Measurements from ENCODE around the gene RAD21L1.
"Not testable (repeated sequence)": the region's sequence is repeated elsewhere in the genome, so short reads cannot be mapped to it uniquely, and the experiment has no call there.

Gene RAD21L1

DNA sequence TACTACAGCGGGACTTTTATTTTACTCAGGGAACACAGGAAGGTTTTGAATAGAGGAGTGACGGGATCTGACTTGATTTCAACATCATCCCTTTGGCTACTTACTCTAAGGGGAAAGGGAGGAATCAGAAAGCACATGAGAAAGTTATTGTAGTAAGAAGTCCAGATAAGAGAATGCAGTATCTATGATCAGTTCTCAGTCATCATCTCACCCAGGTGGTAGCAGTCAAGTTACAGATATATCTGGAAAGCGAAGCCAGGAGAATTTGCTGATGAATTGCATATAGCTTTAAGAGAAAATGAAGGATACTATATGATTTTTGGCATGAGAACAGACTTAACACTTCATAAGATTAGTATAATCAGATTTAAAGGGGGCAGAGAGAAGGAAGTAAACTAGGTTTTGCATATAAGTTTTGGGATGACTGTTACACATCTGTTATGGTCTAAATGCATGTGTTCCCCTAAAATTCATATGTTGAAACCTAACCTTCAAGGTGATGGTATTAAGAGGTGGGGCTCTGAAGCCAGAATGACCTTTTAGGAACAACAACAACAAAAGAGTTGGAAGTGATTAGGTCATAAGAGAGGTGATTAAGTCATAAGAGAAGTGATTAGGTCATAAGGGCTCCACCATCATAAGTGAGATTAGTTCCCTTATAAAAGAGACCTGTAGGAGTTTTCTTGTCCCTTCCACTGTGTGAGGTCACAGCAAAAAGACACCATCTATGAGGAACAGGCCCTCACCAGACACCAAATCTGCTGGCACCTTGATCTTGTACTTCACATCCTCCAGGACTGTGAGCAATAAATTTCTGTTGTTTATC is 6.7 kb downstream of the RAD21L1 start:
- no peak for DNase-seq

DNA sequence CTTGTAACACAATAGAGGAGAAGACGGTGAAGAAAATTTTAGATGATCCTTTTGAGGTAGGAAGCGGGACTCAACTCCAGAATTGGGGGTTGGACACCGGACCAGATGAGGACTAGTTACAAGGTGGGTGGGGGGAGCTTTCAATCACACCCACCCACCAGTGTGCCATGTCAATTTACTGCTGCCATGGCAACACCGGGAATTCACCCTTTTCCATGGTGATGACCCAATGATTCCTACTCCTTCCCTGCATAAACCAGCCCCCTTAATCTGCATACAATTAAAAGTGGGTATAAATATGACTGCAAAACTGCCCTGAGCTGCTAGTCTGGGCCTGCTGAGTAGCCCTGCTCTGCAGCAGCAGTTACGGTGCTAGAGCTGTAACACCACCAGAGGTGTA is 14.7 kb downstream of the RAD21L1 start:
- no peak for DNase-seq

DNA sequence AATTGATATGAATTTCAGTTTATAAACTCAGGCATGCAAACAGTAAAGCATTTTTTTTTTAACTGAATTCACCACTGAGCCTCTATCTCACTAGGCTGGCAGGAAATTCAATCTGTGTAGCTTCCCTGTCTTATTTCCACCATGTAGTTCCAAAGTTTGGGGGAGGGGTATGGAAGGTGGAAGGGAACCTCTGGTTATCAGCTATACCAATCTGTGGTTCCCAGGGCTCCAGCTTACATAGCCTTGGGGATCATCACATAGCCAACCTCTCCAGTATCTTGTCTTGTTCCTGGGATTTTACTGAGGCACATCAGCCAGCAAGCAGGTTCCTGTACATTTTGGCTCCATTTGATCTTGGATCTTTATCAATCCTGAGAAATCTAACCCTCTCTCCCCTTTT is 15.6 kb downstream of the RAD21L1 start:
- no peak for DNase-seq

DNA sequence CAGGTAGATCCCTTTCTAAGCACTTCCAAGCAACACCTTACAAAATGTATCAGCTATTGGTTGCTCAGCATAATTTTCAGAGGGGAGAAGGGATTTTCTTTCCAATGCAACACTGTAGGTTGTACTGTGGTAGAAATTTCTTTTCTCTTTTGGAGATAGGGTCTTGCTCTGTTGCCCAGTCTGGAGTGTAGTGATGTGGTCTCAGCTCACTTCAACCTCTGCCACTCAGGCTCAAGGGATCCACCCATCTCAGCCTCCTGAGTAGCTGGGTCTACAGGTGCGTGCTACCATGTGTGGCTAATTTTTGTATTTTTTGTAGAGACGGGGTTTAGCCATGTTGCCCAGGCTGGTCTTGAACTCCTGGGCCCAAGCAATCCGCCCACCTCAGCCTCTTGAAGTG is 16.3 kb downstream of the RAD21L1 start:
- DNase-seq: no peak

DNA sequence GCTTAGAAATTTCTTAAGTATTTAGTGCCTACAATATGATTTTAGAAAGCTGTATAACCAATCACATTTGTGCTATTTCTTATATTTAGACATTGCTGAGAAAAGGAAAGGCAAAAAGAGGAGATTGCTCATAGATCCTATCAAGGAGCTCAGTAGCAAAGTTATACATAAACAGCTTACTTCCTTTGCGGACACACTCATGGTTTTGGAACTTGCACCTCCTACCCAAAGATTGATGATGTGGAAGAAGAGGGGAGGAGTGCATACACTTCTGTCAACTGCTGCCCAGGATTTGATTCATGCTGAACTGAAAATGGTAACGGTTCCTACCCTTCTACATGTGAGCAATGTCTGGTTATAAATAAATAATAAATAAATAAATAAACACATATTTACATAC is 16.7 kb downstream of the RAD21L1 start:
- no peak for DNase-seq

DNA sequence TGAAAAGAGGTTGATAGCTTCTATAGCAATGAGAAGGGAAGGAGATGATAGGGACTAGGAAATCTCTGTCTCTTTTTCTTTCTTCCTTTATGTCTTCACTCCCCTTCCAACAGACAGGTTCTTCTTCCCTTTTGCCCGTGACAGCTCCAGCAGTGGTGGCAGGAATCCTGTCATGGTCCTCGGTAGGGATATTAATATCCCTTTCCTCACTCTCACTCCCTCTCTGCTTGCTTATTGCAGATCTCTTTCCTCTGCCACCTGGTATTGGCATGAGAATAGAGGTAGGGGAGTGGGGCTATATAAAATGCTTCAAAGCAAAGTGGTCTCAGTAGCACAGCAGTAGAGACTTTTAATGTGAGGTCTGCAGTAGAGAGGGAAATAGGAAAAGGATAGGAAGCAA is 19.7 kb downstream of the RAD21L1 start:
- no peak for DNase-seq

DNA sequence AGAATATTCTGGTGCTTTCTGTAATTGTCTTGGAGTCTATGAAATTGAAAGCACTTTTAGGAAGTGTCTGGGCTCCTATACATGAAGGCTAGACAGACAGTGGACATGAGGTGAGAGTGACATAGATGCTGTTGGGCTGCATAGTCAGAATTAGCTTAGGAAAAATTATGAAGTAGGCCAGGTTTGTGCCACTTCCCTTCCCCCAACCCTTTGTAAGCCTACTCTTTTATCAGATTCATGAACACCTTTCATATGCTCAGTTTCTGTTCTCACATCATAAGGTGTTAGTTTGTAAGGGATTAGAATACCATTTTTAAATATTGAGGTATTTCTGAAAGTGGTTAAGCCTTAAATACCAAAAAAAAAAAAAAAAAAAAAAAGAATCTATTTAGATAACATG is 21.8 kb downstream of the RAD21L1 start:
- DNase-seq: no peak

DNA sequence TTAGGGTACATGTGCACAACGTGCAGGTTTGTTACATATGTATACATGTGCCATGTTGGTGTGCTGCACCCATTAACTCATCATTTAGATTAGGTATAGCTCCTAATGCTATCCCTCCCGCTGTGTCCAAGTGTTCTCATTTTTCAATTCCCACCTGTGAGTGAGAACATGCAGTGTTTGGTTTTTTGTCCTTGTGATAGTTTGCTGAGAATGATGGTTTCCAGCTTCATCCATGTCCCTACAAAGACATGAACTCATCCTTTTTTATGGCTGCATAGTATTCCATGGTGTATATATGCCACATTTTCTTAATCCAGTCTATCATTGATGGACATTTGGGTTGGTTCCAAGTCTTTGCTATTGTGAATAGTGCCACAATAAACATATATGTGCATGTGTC is 24.4 kb downstream of the RAD21L1 start:
- not testable (repeated sequence) for DNase-seq

DNA sequence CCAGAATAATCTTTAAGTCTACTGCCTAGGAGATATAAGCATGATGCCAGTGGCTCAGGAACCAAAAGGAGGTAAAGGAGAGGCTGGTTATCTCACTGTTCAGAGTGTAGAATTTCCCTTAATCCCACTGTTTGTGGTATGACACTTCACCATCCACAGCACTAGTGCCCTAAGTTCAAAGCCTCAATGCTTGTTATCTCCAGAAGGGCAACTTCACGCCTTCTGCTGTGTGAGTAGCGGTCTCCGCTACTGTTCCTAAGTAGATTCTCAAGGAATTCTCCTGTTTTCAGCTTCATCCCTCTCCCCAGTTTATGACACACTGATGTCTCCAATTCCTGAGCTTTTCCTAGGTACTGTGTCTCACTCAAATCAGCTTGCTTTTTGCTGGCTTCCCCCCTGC is 26.6 kb downstream of the RAD21L1 start:
- no peak for DNase-seq

DNA sequence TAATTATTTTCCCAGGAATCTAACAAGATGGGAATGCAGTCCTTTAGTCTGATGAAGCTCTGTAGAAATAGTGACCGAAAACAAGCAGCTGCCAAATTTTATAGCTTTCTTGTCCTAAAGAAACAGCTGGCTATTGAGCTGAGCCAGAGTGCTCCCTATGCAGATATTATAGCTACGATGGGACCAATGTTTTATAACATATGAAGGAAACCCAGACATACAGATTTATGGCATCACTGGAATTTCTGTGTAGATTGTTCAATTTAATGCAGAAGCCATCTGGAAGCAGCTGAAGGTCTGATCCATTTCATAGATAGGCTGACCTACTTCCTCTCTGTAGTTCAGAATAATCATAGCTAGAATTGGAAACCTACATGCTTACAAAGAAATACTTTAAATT is 28.4 kb downstream of the RAD21L1 start:
- DNase-seq: no peak

DNA sequence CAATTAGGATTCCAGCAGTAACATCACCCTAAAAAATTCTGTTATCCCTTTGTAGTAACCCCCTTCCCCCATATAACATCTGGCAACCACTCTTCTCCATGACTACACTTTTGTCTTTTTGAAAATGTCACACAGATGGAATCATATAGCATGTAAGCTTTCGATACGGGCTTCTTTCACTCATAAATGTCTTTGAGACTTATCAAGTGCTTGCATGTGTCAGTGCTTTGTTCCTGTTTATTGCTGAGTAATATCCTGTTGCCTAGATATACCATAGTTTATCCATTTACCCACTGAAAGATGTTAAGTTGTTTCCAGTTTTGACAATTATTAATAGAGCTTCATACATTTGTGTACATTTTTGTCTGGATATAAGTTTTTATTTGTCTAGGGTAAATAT is 29.8 kb downstream of the RAD21L1 start:
- DNase-seq: no peak

DNA sequence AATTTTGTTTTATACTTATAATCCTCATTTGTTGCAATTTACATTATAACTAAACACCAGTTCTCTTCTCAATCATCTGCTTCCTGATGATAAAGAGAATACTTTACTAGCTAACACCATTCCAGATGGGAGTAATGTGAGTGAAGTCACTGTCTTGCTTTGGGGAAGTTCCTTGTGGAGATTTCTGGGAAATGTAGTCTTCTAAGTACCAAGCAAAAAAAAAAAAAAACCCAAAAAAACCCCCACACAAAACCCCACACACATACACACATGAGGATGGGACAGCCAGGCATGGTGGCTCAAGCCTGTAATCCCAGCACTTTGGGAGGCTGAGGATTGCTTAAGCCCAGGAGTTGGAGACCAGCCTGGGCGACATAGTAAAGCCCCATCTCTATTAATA is 38.0 kb downstream of the RAD21L1 start:
- DNase-seq: no peak

DNA sequence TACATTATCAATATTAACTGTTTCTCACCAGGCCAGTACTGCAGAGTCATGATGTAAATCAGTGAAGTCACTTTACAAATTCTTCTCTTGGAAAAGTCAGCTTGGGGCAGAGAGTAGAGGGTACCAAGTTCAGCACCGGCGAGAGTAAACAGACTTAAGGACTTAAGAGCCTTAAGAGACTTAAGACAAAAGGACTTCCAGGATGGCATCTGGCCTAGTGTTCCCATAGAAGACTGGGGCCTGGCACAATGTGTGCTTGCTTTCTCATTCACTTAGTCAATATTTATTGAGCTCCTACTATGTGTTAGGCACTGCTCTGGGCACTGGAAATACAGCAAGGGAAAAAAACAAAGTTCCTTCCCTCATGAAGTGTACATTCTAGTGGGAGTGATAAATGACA is 38.9 kb downstream of the RAD21L1 start:
- DNase-seq: no peak

DNA sequence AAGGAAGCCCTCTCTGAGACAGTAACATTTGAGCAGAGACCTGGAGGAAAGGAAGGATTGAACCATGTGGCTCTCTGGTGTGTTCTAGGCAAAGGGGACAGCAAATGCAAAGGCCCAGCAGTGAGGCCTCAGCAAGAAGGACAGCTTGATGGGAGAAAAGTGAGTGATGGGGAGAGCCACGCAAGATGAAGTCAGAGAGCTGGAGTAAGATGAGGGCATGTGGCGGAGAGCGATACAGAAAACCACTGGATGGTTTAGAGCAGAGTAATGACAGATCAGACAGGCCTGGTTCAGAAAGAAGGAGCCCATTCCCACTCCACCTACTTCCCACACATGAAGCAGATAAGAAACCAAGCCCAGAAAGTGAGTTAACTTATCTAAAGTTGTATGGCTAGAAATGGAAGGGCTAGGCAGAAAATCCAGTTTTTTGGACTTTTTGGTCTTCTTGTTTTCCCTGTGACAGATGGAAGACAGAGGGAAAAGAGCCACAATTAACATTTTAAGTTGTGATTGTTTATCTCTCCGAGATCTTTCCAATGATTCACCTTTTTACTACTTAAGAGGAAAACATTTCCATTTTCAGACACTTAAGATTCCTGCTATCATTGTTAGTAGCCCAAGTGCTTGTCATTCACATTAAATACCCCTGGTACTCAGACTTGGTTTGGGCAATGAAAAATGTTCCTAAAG is 39.5 kb downstream of the RAD21L1 start:
- no peak for DNase-seq

DNA sequence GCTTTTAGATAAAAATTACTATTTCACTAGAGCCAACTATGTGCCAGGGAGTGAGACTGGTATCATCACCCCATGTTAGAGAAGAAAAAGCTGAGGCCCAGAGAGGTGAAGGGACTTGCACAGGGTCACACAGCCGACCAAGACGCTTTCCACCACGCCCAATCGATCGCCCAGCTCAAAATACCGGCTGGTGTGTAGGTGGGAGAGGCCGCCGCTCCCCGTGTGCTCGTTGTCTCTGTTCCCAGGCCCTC is 40.0 kb downstream of the RAD21L1 start:
- no peak for DNase-seq

DNA sequence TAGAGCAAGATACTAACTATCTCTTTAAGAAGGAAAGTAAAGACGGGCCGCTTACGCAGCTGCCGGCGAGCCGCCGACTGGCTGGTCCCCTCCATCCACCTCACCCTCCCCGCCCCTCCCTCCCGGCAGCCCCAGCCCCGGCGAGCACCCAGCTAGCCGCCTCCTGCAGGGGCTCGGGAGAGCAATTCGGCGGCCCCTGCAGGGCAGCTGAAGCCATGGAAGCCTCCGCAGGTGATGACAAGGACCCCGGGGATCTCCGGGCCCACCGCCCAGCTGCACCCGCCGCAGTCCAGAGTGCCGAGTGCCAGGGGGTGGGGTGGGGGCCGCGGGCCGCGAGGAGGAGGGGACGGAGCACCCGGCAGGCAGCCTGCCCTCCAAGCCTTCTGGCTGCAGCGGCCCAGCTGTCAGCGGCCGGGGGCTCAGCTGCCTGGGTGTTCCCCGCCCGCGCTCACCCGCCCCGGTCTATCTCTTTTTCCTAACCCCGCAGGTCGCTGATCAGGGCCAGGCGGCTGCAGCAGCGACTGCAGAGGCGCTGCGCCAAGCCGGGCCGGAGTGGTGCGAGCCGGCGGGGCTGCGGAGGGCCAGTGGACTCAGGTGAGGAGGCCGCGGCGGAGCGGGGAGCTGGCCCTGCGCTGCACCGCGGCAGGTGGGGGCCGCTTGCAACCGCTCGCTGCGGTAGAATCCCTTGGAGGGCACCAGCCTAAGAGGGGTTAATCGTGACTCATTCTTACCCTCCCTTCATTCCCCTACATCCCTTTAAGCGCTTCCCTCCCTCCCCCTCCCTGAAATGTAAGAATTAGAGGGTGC is 40.5 kb downstream of the RAD21L1 start, which contains the start of gene SNPH:
TSS of gene SNPH (plus strand) at position 128 of the 807 bp plus-strand sequence. CDS start 29,946 bp downstream, outside the sequence.
- peak in 1 of 2 experiments; percentile 24 for DNase-seq

DNA sequence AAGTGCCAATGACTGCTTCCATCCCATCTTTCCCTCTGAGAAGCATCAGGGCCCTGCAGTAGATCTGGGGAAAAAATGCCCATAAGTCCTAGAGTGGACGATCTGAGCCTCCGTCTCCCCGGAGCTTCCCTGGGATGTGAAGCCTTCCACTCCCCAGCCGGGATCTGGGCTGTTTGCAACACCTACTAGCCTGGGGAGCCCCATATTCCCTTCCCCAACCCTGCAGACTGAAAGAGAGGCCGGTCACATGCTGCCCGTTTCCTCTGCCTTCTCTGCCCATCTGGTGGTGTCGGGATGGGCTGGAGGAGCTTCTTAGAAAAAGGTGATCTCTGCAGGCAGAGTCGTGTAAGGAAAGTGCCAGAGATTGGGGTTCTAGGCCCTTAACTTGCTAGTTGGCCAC is 41.3 kb downstream of the RAD21L1 start:
- no peak for DNase-seq

DNA sequence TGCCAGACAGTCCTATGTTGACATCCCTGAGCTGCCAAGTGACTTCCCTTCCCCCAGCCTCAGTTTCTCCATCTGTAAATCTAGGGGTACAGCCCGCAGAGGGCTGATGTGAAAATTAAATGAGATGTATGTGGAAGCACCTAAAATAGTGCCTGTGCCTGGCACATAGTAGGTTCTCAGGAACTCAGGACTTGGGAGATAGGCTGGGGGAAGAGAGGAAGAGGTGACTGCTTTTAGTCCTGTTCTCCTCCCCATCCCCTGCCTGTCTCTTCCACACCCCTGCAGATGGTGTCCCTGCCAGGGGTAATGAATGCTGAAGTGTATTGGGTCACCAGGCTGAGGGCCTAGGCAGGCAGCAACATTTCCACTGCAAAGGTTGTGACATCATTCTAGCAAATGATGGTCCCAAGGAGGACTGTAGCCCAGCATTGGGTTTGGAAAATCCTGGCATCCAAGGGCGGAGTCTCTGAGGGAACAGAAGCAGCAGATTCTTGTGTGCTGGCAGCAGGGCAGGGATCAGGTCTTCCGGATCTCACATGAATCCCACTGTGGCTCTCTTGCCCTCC is 42.0 kb downstream of the RAD21L1 start:
- DNase-seq: no peak

DNA sequence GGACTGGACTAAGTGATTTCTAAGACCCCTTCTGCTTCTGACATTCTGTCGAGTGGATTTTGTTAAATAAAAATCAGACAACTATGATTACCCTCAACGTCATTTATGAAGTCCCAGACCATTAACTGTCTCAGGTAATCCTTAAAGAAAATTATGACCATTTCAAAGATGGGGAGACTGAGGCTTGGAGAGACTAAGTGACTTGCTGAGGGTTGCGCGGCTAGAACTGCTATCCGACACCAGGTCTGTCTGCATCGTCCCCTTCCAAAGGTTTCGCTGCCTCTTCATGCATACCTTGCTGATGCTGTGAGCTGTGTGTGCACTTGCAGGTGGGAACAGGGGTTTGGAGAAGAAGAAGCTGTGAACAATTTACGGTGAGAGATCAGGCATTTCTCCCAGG is 43.4 kb downstream of the RAD21L1 start:
- DNase-seq: no peak

DNA sequence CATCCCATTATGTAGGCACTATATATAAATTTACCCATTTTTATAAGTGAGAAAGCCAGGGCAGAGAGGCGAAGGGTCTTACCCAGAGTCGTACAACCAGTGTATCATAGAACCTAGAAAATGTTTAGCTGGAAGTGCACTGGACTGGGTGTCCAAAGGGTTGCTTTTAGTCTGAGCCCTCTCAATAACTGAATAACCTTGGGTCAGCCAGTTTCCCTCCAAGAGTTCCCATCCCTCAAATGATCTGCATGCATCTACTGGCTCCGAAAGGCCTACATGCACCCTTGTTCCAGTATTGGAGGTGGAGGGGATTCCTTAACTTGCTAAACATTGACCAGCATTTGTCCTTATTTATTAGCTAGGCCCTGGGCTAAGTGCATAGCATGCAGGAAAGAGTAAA is 44.0 kb downstream of the RAD21L1 start:
- DNase-seq: no peak

DNA sequence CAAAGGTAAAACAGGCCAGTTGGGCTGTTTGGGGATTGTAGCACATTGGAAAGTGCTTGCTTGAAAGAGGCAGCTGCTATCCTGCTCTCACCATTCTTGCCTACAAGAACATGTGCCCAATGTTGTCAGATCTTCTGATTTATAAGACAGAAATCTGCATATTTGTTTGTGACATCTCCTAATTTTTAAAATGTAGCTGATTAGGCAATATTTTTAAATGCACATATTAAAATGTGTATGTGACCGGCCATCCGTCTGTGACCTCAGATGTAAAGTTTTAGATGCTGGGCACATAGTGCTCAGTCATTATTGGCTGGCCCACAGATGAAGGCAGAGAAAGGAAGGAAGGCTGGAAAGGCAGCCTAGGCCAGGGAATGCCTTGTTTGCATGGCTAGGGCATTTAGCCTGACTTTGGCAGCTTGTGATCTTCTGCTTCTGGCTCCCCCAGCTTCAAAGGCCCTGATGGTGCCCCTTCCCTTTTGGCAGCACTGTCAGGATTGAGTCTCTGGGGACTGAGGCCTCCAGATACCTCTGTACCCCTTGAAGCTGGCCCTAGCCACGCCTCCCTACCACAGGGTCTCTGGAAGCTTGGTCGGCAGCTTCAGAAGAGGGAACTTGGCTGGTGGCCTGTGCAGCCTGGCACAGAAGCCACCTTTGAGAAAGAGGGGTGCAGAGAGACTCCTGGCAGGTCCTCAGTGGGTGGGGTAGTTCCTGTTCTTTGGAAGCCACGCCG is 46.7 kb downstream of the RAD21L1 start:
- no peak for DNase-seq

DNA sequence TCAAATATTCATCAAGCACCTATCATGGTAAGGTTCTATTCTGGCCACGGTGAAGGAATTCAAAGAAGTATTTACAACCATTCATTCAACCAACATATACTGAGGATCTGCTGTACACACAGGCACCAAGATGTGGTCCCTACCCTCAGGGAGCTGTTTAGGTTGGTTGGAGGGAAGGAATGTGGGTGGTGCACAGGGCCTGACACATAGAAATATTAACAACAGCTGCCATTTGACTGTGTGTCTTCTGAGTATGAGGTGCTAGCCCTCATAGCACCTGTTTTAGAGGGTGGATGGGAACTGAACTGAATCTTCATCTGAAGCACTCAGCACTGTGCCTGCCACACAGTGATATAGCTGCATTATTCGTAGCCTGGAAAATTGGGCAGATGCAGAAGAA is 47.5 kb downstream of the RAD21L1 start:
- no peak for DNase-seq
